ENCODE measurements around the gene DNAJC30. TPM values are rescaled to one million over a fixed set of nuclear protein-coding genes. Genes with fewer than 3 reads are reported as not detected.

DNAJC30 gene
- total RNA-seq, 1 experiment from 2014 or later = 2.8 TPM

- DNase-seq (ENCODE audit: extremely low read depth, low read depth) = no peak
Observed at GRCh38 chr7:73712773-73713172, 29.5 kb upstream of the DNAJC30 start.

GRCh38 chr7:73708961-73709549 lies 25.8 kb upstream of the DNAJC30 start:
- no peak for DNase-seq (ENCODE audit: extremely low read depth, low read depth)

- DNase-seq (ENCODE audit: extremely low read depth, low read depth) = peak; percentile 97
Observed at GRCh38 chr7:73707045-73707631, 23.9 kb upstream of the DNAJC30 start.

GRCh38 chr7:73706126-73707044 lies 23.1 kb upstream of the DNAJC30 start:
- peak; percentile 78 for DNase-seq (ENCODE audit: extremely low read depth, low read depth)

- DNase-seq (ENCODE audit: extremely low read depth, low read depth) = no peak
Observed at GRCh38 chr7:73705551-73705920, 22.3 kb upstream of the DNAJC30 start.

- peak; percentile 98 for DNase-seq (ENCODE audit: extremely low read depth, low read depth)
Observed at GRCh38 chr7:73704640-73705550, 21.6 kb upstream of the DNAJC30 start.

- peak; percentile 74 for DNase-seq (ENCODE audit: extremely low read depth, low read depth)
Observed at GRCh38 chr7:73703757-73704639, 20.7 kb upstream of the DNAJC30 start.

- no peak for DNase-seq (ENCODE audit: extremely low read depth, low read depth)
Observed at GRCh38 chr7:73703225-73703624, 20.0 kb upstream of the DNAJC30 start.

GRCh38 chr7:73702665-73703064 lies 19.4 kb upstream of the DNAJC30 start:
- DNase-seq (ENCODE audit: extremely low read depth, low read depth) = no peak

GRCh38 chr7:73702226-73702625 lies 19.0 kb upstream of the DNAJC30 start:
- no peak for DNase-seq (ENCODE audit: extremely low read depth, low read depth)

- DNase-seq (ENCODE audit: extremely low read depth, low read depth) = peak; percentile 93
Observed at GRCh38 chr7:73701357-73701995, 18.2 kb upstream of the DNAJC30 start.

GRCh38 chr7:73700581-73701134 lies 17.4 kb upstream of the DNAJC30 start:
- no peak for DNase-seq (ENCODE audit: extremely low read depth, low read depth)

GRCh38 chr7:73700069-73700423 lies 16.8 kb upstream of the DNAJC30 start:
- DNase-seq (ENCODE audit: extremely low read depth, low read depth) = no peak

- no peak for DNase-seq (ENCODE audit: extremely low read depth, low read depth)
Observed at GRCh38 chr7:73699370-73700068, 16.3 kb upstream of the DNAJC30 start.

- no peak for DNase-seq (ENCODE audit: extremely low read depth, low read depth)
Observed at GRCh38 chr7:73698410-73698809, 15.2 kb upstream of the DNAJC30 start.

- no peak for DNase-seq (ENCODE audit: extremely low read depth, low read depth)
Observed at GRCh38 chr7:73696372-73696771, 13.1 kb upstream of the DNAJC30 start.

- no peak for DNase-seq (ENCODE audit: extremely low read depth, low read depth)
Observed at GRCh38 chr7:73690646-73691045, 7.4 kb upstream of the DNAJC30 start.

GRCh38 chr7:73688288-73688687 lies 5.0 kb upstream of the DNAJC30 start:
- DNase-seq (ENCODE audit: extremely low read depth, low read depth) = no peak
